ENCODE measurements around the gene C4A. TPM values are rescaled to one million over a fixed set of nuclear protein-coding genes. Genes with fewer than 3 reads are reported as not detected.

C4A gene
- total RNA-seq, 4 donors from 2014 or later = 4.0 to 10.2 (median 5.3) TPM

GRCh38 chr6:31967926-31968320, 13.9 kb upstream of the C4A start:
- TF ChIP-seq POLR2A (IDR thresholded peaks at IDR 0.05) (no peak), EP300 (IDR thresholded peaks at IDR 0.05) (no peak), POLR2AphosphoS5 (IDR thresholded peaks at IDR 0.05) (no peak)
- TF ChIP-seq, protein P1, sequence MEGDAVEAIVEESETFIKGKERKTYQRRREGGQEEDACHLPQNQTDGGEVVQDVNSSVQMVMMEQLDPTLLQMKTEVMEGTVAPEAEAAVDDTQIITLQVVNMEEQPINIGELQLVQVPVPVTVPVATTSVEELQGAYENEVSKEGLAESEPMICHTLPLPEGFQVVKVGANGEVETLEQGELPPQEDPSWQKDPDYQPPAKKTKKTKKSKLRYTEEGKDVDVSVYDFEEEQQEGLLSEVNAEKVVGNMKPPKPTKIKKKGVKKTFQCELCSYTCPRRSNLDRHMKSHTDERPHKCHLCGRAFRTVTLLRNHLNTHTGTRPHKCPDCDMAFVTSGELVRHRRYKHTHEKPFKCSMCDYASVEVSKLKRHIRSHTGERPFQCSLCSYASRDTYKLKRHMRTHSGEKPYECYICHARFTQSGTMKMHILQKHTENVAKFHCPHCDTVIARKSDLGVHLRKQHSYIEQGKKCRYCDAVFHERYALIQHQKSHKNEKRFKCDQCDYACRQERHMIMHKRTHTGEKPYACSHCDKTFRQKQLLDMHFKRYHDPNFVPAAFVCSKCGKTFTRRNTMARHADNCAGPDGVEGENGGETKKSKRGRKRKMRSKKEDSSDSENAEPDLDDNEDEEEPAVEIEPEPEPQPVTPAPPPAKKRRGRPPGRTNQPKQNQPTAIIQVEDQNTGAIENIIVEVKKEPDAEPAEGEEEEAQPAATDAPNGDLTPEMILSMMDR (IDR thresholded peaks at IDR 0.05) = no peak
- Histone ChIP-seq H3K9me3 (no peaks in the 10 kb centered on the region), H3K27ac (no peak overlapping the region), H3K4me3 (no peak overlapping the region), H3K27me3 (no peaks in the 10 kb centered on the region), H3K4me1 (peaks cover 22% of the 10 kb centered on the region), H3K36me3 (peaks cover 79% of the 10 kb centered on the region)
- WGBS = 74% methylated on average over 3 of the region's 3 CpGs
- no peak for DNase-seq (ENCODE audit: low spot score in 2 of 2)

GRCh38 chr6:31968326-31968725, 13.5 kb upstream of the C4A start:
- no peak for TF ChIP-seq POLR2A (IDR thresholded peaks at IDR 0.05)
- TF ChIP-seq POLR2AphosphoS5 (IDR thresholded peaks at IDR 0.05) = no peak
- TF ChIP-seq, protein P1 (IDR thresholded peaks at IDR 0.05) = no peak
- TF ChIP-seq EP300 (IDR thresholded peaks at IDR 0.05) = no peak
- whole genome bisulfite sequencing = 73% methylated on average over 3 of the region's 11 CpGs
- no peak overlapping the region for H3K27ac ChIP-seq
- H3K4me1 ChIP-seq = peaks cover 26% of the 10 kb centered on the region
- peaks cover 75% of the 10 kb centered on the region for H3K36me3 ChIP-seq
- no peaks in the 10 kb centered on the region for H3K9me3 ChIP-seq
- no peak overlapping the region for H3K4me3 ChIP-seq
- DNase-seq (ENCODE audit: low spot score in 2 of 2) = no peak
- H3K27me3 ChIP-seq = no peaks in the 10 kb centered on the region

DNA sequence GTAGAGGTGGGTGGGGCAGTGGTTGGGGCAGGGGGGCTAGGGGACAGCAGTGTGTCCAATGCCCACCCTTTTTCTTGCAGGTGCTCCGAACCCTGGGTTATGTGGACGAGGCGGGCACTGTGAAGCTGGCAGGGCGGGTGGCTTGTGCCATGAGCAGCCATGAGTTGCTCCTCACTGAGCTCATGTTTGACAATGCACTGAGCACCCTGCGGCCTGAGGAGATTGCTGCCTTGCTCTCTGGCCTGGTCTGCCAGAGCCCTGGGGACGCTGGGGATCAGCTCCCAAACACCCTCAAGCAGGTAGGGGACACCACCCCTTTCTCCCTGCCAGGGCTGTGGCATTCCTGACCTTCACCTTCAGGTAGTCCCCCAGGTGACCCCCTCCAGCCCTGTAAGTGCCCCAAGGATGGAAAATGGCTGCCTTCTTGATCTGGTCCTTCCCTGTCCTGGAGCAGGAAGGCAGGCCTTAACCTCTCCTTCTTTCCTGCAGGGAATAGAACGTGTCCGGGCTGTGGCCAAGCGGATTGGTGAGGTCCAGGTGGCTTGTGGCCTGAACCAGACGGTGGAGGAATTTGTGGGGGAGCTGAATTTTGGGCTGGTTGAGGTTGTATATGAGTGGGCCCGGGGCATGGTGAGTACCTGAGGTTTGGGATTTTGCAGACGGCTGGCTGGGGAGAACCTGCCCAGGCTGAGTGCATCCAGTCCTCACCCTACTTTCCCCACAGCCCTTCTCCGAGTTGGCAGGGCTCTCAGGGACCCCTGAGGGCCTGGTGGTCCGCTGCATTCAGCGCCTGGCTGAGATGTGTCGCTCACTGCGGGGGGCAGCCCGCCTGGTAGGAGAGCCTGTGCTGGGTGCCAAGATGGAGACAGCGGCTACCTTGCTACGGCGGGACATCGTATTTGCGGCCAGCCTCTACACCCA, 12.8 kb upstream of the C4A start:
- H3K27ac ChIP-seq = no peak overlapping the region
- no peaks in the 10 kb centered on the region for H3K9me3 ChIP-seq
- H3K4me3 ChIP-seq = no peak overlapping the region
- H3K4me1 ChIP-seq = peaks cover 32% of the 10 kb centered on the region
- WGBS = 87% methylated on average over 9 of the region's 23 CpGs
- H3K36me3 ChIP-seq = peaks cover 68% of the 10 kb centered on the region
- no peak for DNase-seq (ENCODE audit: low spot score in 2 of 2)
- TF ChIP-seq POLR2A (IDR thresholded peaks at IDR 0.05) (no peak), POLR2AphosphoS5 (IDR thresholded peaks at IDR 0.05) (no peak), EP300 (IDR thresholded peaks at IDR 0.05) (no peak)
- TF ChIP-seq, protein P1 (IDR thresholded peaks at IDR 0.05) = no peak
- H3K27me3 ChIP-seq = no peaks in the 10 kb centered on the region

DNA sequence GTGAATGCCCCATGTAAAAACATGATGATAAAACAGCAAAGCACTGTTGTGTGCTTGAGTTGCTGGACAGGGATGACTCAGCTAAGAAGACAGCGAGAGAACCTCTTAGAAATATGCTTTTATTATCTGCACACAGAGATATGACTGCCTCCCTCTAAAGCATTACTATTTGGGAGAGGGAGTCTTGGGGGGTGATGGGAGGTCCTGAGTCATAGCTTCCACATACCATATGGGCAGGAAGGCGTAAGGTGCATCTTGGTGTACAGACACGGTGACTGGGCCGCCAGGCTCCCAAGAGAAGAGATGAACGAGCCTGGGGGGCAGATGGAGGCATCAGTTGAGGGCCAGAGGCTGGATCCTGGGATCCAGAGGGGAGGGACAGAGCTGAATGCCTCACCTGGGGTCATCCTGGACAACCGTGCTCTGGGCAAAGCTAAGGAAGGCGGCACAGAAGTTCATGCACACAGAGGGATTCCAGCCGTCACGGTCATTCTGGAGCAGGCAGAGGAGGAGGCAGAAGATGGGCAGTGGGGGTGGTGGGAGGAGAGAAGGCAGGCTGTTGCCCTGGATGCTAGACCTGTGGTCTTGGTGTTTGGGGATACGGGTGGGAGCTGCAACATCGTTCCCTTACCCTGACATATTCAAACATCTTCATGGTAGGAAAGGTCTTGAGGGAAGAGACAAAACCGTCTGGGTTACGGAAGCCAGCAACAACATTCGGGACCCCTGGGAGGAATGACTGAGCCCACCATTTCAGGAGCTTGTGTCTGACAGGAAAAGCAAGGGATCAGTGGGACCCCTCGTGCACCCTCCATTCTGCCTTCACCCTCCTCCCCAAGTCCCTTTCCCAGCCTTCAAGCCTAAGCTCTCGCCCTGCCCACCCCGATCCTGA, 11.9 kb upstream of the C4A start:
- no peak overlapping the region for H3K27ac ChIP-seq
- TF ChIP-seq POLR2A (IDR thresholded peaks at IDR 0.05) = no peak
- no peak for TF ChIP-seq POLR2AphosphoS5 (IDR thresholded peaks at IDR 0.05)
- no peak for TF ChIP-seq EP300 (IDR thresholded peaks at IDR 0.05)
- TF ChIP-seq, protein P1 (IDR thresholded peaks at IDR 0.05) = no peak
- H3K9me3 ChIP-seq = no peaks in the 10 kb centered on the region
- H3K36me3 ChIP-seq = peaks cover 59% of the 10 kb centered on the region
- H3K4me1 ChIP-seq = peaks cover 32% of the 10 kb centered on the region
- no peaks in the 10 kb centered on the region for H3K27me3 ChIP-seq
- no peak for DNase-seq (ENCODE audit: low spot score in 2 of 2)
- WGBS = 75% methylated on average over 16 of the region's 17 CpGs
- no peak overlapping the region for H3K4me3 ChIP-seq

Measured in suprapubic skin (tissue), 4 donors.